GM23338 (cell line): ENCODE data around the gene PSPC1. TPM values are rescaled to one million over a fixed set of nuclear protein-coding genes. Genes with fewer than 3 reads are reported as not detected.

Experiments
- ATAC-seq: fragments of 200-7000 bp; cut with Tn5 transposase; 3 replicates; pipeline ENCODE4 v1.9.1; 2020
- DNase-seq: peaks from one replicate; pipeline ENCODE4 v3.0.0-alpha.2; 2015; ENCODE audit warnings: low spot score
- H2AFZ ChIP-seq: fragments of 200-600 bp; sonication (generic); 2 replicates; pipeline ENCODE4 v1.8.0; 2016; ENCODE audit warnings: antibody characterized with exemption, mild to moderate bottlenecking, moderate library complexity
- H3F3A ChIP-seq: fragments of 200-600 bp; sonication (generic); replicated peaks from 2 replicates; pipeline ENCODE4 v1.8.0; 2017; ENCODE audit warnings: antibody characterized with exemption, mixed run types, low read depth
- H3K27ac ChIP-seq: fragments of 200-600 bp; sonication (generic); 2 replicates; pipeline ENCODE4 v1.6.1; 2016; ENCODE audit warnings: low read depth
- H3K27me3 ChIP-seq: fragments of 200-600 bp; sonication (generic); 2 replicates; pipeline ENCODE4 v1.8.0; 2016; ENCODE audit warnings: mild to moderate bottlenecking, mixed run types, moderate library complexity; ENCODE audit not compliant: insufficient read depth
- H3K36me3 ChIP-seq: fragments of 200-600 bp; sonication (generic); 2 replicates; pipeline ENCODE4 v1.8.0; 2016; ENCODE audit warnings: mild to moderate bottlenecking; ENCODE audit not compliant: insufficient read depth
- H3K4me1 ChIP-seq: fragments of 200-600 bp; sonication (generic); 2 replicates; pipeline ENCODE4 v1.8.0; 2016; ENCODE audit warnings: mild to moderate bottlenecking, moderate library complexity; ENCODE audit not compliant: insufficient read depth
- H3K4me2 ChIP-seq: fragments of 200-600 bp; sonication (generic); 2 replicates; pipeline ENCODE4 v1.7.1; 2017; ENCODE audit warnings: mixed run types
- H3K4me3 ChIP-seq: fragments of 200-600 bp; sonication (generic); 2 replicates; pipeline ENCODE4 v1.6.1; 2016; ENCODE audit warnings: mixed run types
- H3K79me2 ChIP-seq: fragments of 200-600 bp; sonication (generic); replicated peaks from 2 replicates; pipeline ENCODE4 v1.8.0; 2017; ENCODE audit warnings: mild to moderate bottlenecking; ENCODE audit not compliant: insufficient read depth
- H3K9me2 ChIP-seq: fragments of 200-600 bp; sonication (generic); 2 replicates; pipeline ENCODE4 v1.8.0; 2017; ENCODE audit not compliant: insufficient read depth
- H4K20me1 ChIP-seq: fragments of 200-600 bp; sonication (generic); replicated peaks from 2 replicates; pipeline ENCODE4 v1.8.0; 2017; ENCODE audit warnings: mild to moderate bottlenecking; ENCODE audit not compliant: insufficient read depth
- H3K27ac Mint-ChIP-seq: 2 replicates; pipeline ENCODE4 v1.8.0; 2020; ENCODE audit warnings: inconsistent platforms, mild to moderate bottlenecking, moderate library complexity, mixed read lengths
- H3K27me3 Mint-ChIP-seq: 3 replicates; pipeline ENCODE4 v1.8.0; 2022; ENCODE audit warnings: low read depth, mild to moderate bottlenecking, moderate library complexity, mixed read lengths, inconsistent platforms; ENCODE audit not compliant: insufficient read depth, poor library complexity
- H3K36me3 Mint-ChIP-seq: 3 replicates; pipeline ENCODE4 v1.8.0; 2021; ENCODE audit warnings: low read depth, mild to moderate bottlenecking, inconsistent platforms, moderate library complexity, mixed read lengths
- H3K4me1 Mint-ChIP-seq: 3 replicates; pipeline ENCODE4 v1.8.0; 2020; ENCODE audit warnings: mild to moderate bottlenecking, inconsistent platforms, mixed read lengths
- H3K4me3 Mint-ChIP-seq: 3 replicates; pipeline ENCODE4 v1.8.0; 2021; ENCODE audit warnings: moderate library complexity, mild to moderate bottlenecking, inconsistent platforms, mixed read lengths
- H3K9me3 Mint-ChIP-seq: 3 replicates; pipeline ENCODE4 v1.8.0; 2020; ENCODE audit warnings: moderate library complexity, mild to moderate bottlenecking, inconsistent platforms, mixed read lengths
- CREB1 ChIP-seq: fragments of 250-450 bp; sonication (Bioruptor Pico); IDR thresholded peaks from 2 replicates; pipeline ENCODE4 v1.5.0; 2020; ENCODE audit warnings: low read depth, mild to moderate bottlenecking, moderate library complexity
- EZH2 ChIP-seq: fragments of 200-600 bp; sonication (generic); IDR thresholded peaks from one replicate; pipeline ENCODE4 v1.8.0; 2017; ENCODE audit warnings: antibody characterized with exemption, mild to moderate bottlenecking, low read depth; ENCODE audit not compliant: unreplicated experiment
- EZH2phosphoT487 ChIP-seq: fragments of 200-600 bp; sonication (generic); IDR thresholded peaks from one replicate; pipeline ENCODE4 v1.8.1; 2018; ENCODE audit warnings: antibody characterized with exemption; ENCODE audit not compliant: unreplicated experiment
- JUNB ChIP-seq: IDR thresholded peaks from one replicate; pipeline ENCODE4 v1.6.1; 2016; ENCODE audit warnings: antibody characterized with exemption; ENCODE audit not compliant: unreplicated experiment
- POLR2AphosphoS5 ChIP-seq: IDR thresholded peaks from 2 replicates; pipeline ENCODE4 v1.6.1; 2016; ENCODE audit warnings: antibody characterized with exemption, low read depth
- STAT1 ChIP-seq: IDR thresholded peaks from one replicate; pipeline ENCODE4 v1.6.1; 2016; ENCODE audit warnings: antibody characterized with exemption; ENCODE audit not compliant: unreplicated experiment
- ZNF114 ChIP-seq: fragments of 250-450 bp; sonication (Bioruptor Pico); IDR thresholded peaks from 2 replicates; pipeline ENCODE4 v1.5.0; 2020; ENCODE audit warnings: mild to moderate bottlenecking, moderate library complexity
- ZNF331 ChIP-seq: fragments of 250-450 bp; sonication (Bioruptor Pico); IDR thresholded peaks from 2 replicates; pipeline ENCODE4 v1.5.0; 2020; ENCODE audit warnings: low read depth, mild to moderate bottlenecking, moderate library complexity
- polyA plus RNA-seq: library from polyadenylated mRNA; unstranded; fragments of >200 nt; fragmentation: Nextera tagmentation; extraction: Ambion mirVana; gene quantifications from 2 replicates; pipeline ENCODE4 v1.2.1, GENCODE V29; 2016
- total RNA-seq: library from RNA; depleted of rRNA; stranded (reverse); fragments of >200 nt; shearing (Covaris generic); gene quantifications from 2 replicates; pipeline ENCODE4 v1.2.3, GENCODE V29; 2014
- TF ChIP-seq, protein P1 (sequence below): IDR thresholded peaks from one replicate; pipeline ENCODE4 v1.6.1; 2018; ENCODE audit warnings: antibody characterized with exemption; ENCODE audit not compliant: unreplicated experiment
- TF ChIP-seq, protein P2 (sequence below): IDR thresholded peaks from 2 replicates; pipeline ENCODE4 v1.6.1; 2016; ENCODE audit warnings: antibody characterized with exemption
- TF ChIP-seq, protein P3 (sequence below): fragments of 250-450 bp; sonication (Bioruptor Pico); IDR thresholded peaks from 2 replicates; pipeline ENCODE4 v1.5.0; 2020; ENCODE audit warnings: mild to moderate bottlenecking, moderate library complexity

PSPC1 gene
- total and polyA plus RNA-seq, 2 experiments from 2014 or later = 38.2 to 80.2 TPM

DNA sequence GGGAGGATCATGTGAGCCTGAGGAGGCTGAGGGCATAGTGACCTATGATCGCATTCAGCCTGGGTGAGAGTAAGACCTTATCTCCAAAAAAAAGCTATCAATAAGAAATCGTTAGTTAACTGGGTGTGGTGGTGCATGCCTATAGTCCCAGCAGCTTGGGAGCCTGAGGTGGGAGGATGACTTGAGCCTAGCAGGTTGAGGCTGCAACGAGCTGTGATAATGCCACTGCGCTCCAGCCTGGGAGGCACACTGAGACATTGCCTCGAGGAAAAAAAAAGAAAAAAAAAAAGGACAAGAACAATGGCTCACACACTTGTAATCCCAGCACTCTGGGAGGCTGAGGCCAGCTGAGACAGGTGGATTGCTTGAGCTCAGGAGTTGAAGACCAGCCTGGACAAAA lies 16.2 kb downstream of the PSPC1 start:
- Histone ChIP-seq H3F3A (0 out of 2 replicates have a peak, but pooled peaks cover 5% of the 10 kb centered on the region), H3K4me3 (no peak overlapping the region), H4K20me1 (peaks cover 83% of the 10 kb centered on the region), H2AFZ (no peak overlapping the region), H3K4me2 (no peak overlapping the region), H3K79me2 (peaks cover 100% of the 10 kb centered on the region), H3K4me1 (no peaks in the 10 kb centered on the region), H3K9me2 (no peaks in the 10 kb centered on the region), H3K27me3 (no peaks in the 10 kb centered on the region), H3K27ac (no peak overlapping the region), H3K36me3 (peaks cover 21% of the 10 kb centered on the region)
- DNase-seq (peak; percentile 39), ATAC-seq (peak; percentile 64)
- Mint-ChIP-seq H3K27ac (0 out of 2 replicates have a peak overlapping the region, but pooled peaks have one; percentile 73), H3K27me3 (peaks cover 8% of the 10 kb centered on the region), H3K4me1 (peaks cover 4% of the 10 kb centered on the region), H3K9me3 (no peaks in the 10 kb centered on the region), H3K36me3 (peaks cover 81% of the 10 kb centered on the region), H3K4me3 (no peak overlapping the region)
- TF ChIP-seq ZNF331 (CRISPR knock-in tag) (no peak), JUNB (no peak), STAT1 (no peak), EZH2 (no peak), ZNF114 (CRISPR knock-in tag) (no peak), CREB1 (CRISPR knock-in tag) (no peak), EZH2phosphoT487 (no peak), POLR2AphosphoS5 (no peak)
- TF ChIP-seq, protein P1, sequence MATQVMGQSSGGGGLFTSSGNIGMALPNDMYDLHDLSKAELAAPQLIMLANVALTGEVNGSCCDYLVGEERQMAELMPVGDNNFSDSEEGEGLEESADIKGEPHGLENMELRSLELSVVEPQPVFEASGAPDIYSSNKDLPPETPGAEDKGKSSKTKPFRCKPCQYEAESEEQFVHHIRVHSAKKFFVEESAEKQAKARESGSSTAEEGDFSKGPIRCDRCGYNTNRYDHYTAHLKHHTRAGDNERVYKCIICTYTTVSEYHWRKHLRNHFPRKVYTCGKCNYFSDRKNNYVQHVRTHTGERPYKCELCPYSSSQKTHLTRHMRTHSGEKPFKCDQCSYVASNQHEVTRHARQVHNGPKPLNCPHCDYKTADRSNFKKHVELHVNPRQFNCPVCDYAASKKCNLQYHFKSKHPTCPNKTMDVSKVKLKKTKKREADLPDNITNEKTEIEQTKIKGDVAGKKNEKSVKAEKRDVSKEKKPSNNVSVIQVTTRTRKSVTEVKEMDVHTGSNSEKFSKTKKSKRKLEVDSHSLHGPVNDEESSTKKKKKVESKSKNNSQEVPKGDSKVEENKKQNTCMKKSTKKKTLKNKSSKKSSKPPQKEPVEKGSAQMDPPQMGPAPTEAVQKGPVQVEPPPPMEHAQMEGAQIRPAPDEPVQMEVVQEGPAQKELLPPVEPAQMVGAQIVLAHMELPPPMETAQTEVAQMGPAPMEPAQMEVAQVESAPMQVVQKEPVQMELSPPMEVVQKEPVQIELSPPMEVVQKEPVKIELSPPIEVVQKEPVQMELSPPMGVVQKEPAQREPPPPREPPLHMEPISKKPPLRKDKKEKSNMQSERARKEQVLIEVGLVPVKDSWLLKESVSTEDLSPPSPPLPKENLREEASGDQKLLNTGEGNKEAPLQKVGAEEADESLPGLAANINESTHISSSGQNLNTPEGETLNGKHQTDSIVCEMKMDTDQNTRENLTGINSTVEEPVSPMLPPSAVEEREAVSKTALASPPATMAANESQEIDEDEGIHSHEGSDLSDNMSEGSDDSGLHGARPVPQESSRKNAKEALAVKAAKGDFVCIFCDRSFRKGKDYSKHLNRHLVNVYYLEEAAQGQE = no peak
- TF ChIP-seq, protein P2, sequence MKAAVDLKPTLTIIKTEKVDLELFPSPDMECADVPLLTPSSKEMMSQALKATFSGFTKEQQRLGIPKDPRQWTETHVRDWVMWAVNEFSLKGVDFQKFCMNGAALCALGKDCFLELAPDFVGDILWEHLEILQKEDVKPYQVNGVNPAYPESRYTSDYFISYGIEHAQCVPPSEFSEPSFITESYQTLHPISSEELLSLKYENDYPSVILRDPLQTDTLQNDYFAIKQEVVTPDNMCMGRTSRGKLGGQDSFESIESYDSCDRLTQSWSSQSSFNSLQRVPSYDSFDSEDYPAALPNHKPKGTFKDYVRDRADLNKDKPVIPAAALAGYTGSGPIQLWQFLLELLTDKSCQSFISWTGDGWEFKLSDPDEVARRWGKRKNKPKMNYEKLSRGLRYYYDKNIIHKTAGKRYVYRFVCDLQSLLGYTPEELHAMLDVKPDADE = no peak
- TF ChIP-seq, protein P3, sequence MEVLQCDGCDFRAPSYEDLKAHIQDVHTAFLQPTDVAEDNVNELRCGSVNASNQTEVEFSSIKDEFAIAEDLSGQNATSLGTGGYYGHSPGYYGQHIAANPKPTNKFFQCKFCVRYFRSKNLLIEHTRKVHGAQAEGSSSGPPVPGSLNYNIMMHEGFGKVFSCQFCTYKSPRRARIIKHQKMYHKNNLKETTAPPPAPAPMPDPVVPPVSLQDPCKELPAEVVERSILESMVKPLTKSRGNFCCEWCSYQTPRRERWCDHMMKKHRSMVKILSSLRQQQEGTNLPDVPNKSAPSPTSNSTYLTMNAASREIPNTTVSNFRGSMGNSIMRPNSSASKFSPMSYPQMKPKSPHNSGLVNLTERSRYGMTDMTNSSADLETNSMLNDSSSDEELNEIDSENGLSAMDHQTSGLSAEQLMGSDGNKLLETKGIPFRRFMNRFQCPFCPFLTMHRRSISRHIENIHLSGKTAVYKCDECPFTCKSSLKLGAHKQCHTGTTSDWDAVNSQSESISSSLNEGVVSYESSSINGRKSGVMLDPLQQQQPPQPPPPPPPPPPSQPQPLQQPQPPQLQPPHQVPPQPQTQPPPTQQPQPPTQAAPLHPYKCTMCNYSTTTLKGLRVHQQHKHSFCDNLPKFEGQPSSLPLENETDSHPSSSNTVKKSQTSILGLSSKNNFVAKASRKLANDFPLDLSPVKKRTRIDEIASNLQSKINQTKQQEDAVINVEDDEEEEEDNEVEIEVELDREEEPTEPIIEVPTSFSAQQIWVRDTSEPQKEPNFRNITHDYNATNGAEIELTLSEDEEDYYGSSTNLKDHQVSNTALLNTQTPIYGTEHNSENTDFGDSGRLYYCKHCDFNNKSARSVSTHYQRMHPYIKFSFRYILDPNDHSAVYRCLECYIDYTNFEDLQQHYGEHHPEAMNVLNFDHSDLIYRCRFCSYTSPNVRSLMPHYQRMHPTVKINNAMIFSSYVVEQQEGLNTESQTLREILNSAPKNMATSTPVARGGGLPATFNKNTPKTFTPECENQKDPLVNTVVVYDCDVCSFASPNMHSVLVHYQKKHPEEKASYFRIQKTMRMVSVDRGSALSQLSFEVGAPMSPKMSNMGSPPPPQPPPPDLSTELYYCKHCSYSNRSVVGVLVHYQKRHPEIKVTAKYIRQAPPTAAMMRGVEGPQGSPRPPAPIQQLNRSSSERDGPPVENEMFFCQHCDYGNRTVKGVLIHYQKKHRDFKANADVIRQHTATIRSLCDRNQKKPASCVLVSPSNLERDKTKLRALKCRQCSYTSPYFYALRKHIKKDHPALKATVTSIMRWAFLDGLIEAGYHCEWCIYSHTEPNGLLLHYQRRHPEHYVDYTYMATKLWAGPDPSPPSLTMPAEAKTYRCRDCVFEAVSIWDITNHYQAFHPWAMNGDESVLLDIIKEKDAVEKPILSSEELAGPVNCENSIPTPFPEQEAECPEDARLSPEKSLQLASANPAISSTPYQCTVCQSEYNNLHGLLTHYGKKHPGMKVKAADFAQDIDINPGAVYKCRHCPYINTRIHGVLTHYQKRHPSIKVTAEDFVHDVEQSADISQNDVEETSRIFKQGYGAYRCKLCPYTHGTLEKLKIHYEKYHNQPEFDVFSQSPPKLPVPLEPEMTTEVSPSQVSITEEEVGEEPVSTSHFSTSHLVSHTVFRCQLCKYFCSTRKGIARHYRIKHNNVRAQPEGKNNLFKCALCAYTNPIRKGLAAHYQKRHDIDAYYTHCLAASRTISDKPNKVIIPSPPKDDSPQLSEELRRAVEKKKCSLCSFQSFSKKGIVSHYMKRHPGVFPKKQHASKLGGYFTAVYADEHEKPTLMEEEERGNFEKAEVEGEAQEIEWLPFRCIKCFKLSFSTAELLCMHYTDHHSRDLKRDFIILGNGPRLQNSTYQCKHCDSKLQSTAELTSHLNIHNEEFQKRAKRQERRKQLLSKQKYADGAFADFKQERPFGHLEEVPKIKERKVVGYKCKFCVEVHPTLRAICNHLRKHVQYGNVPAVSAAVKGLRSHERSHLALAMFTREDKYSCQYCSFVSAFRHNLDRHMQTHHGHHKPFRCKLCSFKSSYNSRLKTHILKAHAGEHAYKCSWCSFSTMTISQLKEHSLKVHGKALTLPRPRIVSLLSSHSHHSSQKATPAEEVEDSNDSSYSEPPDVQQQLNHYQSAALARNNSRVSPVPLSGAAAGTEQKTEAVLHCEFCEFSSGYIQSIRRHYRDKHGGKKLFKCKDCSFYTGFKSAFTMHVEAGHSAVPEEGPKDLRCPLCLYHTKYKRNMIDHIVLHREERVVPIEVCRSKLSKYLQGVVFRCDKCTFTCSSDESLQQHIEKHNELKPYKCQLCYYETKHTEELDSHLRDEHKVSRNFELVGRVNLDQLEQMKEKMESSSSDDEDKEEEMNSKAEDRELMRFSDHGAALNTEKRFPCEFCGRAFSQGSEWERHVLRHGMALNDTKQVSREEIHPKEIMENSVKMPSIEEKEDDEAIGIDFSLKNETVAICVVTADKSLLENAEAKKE (CRISPR knock-in tag) = no peak
